Right renal pelvis (tissue), 4 donors: ENCODE measurements around the gene MAP3K9. TPM values are rescaled to one million over a fixed set of nuclear protein-coding genes. Genes with fewer than 3 reads are reported as not detected.
"Not testable (repeated sequence)": the region's sequence is repeated elsewhere in the genome, so short reads cannot be mapped to it uniquely, and the experiment has no call there.

Experiments used
- DNase-seq, 4 donors: peaks; one replicate each; pipeline ENCODE4 v3.0.0-alpha.2; 2013; ENCODE audit warnings: low read depth in 4 of 4, low spot score in 3 of 4, missing footprints in 1 of 4
- polyA plus RNA-seq, 4 donors: library from polyadenylated mRNA; unstranded; fragments of 120-200 nt; gene quantifications; one replicate each; pipeline ENCODE4 v1.2.1, GENCODE V29; 2013; ENCODE audit not compliant: insufficient read length in 4 of 4

The MAP3K9 gene
- 1 to 10 TPM; 3.7 to 4.0 (median 3.9) TPM for polyA plus RNA-seq

DNA sequence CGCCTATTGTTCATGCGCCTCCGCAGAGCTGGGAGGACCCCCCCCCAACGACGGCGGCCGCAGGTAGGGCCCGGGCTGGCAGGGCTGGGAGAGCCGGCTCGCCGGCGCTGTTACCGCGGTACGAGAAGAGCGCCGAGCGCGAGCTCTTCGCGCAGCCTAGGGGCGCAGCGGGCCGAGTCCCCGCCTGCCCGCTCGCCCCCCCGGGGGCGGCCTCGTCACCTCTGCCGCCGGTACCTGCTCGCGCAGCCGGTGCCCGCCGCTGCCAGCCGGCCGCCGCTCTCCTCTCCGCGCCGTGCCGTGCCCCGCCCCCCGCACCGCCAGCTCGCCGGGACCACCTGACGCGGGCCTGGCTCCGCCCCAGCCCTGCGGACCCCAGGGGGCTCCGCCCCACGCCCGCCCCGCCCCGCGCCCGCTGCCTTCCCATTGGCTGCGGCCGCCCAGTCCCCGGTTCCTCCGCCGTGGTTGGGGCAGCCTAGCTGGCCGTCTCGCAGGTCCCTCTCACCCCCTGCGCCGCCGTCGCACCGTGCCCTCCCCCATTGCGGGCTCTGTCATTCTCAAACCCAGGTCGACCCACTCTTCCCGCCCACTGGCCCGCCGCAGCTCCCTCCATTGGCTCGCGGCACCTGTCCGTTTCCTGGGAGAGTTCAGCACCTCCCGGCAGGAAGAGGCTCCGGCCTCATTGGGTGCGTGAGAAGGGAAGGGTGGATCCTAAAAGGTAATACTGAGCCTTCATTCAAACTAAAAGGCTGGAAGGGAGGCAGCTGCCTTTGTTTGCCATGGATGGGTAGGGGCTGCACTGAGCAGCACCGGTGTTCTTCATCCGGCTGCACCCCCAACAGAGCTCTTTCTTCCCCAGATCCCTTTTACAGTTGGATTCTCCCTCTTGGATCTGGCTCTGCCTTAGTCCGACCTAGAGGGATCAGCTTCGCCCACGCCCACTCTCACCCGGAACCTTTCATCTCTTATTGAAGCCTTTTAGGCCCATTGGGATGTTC is at the start of gene MAP3K9:
MAP3K9 (minus strand) TSS at position 289 of the 995 bp plus-strand sequence. CDS start 342 bp downstream, outside the sequence.
- peak; percentile 76 to 86 (median 78) for DNase-seq

DNA sequence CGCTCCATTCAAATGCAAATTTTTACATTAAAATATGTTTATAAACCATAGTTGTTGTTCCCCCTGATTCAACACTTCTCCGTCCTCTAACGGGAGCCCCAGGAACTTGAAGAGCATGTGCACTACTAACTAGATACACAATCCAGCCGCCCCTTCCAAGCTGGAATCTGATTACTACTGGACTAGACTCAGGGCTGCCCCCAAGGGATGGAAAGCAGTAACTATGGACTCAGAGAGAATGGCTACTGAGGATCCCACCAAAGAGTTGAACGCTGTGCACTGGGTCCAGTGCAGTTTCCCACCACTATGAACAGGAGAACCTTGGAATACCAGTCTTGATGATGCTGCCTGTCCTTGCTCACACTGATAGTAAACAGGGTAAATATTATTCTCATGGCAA is 49.3 kb upstream of the MAP3K9 start:
- DNase-seq = no peak

DNA sequence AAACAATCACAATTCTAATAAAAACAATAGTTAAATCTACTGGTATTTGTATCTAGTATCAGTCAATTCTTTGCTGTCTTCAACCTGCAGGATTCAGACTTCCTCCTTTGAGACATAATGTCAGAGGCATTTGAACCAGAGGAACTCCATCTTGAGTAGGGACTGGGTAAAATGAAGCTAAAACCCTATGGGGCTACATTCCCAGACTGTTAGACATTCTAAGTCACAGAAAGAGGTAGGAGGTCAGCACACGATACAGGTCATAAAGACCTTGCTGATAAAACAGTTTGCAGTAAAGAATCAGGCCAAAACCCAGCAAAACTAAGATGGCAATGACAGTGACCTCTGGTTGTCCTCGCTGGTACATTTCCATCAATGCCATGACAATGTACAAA is 48.2 kb upstream of the MAP3K9 start:
- DNase-seq = no peak

DNA sequence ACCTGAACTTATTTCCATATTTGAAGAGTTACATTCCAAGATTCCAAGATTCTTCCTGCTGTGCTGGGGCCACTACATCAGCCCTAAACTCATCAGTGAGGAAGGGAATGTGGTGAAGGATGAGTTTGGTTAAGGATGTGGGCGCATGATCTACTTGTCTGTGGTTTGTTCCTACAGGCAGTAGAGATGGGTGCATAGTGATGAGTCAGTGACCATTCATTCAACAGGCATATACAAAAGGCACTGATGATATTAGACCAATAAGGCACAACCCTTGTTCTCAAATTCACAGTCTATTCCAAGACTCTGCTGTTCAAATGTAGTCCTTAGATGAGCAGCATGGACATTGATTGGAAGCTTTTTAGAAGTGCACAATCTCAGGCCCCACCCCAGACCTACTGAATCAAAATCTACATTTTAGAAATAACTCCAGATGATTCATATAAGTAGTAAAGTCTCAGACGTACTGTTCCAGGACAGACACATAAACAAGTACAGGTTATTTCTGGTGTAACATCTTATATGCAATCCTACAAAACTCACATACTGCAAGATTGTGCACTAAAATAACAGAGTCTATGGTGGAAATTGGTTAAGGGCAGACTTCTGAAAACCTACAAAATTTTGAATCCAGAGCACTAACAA is 47.7 kb upstream of the MAP3K9 start:
- DNase-seq = no peak

DNA sequence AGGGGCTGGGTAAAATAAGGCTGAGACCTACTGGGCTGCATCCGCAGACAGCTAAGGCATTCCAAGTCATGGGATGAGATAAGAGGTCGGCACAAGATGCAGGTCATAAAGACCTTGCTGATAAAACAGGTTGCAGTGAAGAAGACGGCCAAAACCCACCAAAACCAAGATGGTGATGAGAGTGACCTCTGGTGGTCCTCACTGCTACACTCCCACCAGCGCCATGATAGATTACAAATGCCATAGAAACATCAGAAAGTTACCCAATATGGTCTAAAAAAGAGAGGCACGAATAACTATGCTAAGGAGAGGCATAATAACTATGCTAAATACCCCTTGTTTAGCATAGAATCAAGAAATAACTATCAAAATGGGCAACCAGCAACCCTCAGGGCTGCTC is 46.2 kb upstream of the MAP3K9 start:
- DNase-seq = no peak

DNA sequence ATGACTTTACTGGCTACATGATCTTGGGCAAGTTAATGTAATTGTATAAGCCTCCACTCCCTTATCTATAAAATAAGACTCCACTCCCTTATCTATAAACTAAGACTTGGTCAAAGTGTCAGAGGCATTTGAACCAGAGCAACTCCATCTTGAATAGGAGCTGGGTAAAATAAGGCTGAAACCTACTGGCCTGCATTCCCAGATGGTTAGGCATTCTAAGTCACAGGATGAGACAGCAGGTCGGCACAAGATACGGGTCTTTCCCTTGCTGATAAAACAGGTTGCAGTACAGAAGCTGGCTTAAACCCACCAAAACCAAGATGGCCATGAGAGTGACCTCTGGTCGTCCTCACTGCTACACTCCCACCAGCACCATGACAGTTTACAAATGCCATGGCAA is 44.3 kb upstream of the MAP3K9 start:
- not testable (repeated sequence) for DNase-seq

DNA sequence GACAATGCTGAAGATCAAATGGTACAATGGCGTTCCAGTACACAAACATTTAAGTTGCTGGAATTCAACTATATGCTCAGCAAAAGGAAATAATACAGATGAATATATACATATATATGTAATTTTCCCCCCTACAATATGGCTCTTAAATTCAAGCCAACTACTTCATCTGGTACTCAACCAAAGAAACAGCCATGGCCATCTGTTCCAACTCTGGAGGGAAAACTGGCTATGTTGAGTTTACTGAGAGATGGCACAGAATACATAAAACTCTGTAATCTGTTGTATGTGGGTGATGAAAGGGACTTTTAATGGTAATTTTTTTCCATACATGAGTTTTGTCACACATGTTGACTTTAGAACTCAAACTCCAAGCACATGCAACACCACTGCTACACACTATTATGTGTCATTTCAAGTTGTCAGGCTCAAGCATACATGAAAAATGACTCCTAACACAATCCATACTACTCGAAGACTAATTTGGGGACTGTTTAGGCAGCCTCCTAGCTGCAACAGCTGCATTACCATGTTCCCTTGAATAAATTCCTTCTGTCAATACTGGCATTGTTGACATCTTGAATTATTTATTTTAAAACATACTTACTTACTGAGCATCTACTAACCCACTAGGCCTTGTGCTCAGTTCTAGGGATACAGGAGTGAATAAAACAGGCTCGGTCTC is 38.2 kb upstream of the MAP3K9 start:
- no peak for DNase-seq

DNA sequence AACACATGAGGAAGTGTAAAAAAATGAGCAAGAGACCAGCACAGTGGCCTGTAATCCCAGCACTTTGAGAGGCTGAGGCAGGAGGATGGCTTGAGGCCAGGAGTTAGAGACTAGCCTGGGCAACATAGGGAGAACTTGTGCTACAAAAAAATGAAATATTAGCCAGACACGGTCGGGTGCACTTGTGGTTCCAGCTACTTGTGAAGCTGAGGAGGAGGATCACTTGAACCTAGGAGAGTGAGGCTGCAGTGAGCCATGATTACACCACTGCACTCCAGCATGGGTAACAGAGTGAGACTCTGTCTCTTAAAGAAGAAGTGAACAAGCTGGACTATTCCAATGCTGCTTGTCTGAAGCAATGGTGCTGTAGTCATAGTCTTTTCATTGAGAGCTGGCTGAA is 36.3 kb upstream of the MAP3K9 start:
- no peak for DNase-seq

DNA sequence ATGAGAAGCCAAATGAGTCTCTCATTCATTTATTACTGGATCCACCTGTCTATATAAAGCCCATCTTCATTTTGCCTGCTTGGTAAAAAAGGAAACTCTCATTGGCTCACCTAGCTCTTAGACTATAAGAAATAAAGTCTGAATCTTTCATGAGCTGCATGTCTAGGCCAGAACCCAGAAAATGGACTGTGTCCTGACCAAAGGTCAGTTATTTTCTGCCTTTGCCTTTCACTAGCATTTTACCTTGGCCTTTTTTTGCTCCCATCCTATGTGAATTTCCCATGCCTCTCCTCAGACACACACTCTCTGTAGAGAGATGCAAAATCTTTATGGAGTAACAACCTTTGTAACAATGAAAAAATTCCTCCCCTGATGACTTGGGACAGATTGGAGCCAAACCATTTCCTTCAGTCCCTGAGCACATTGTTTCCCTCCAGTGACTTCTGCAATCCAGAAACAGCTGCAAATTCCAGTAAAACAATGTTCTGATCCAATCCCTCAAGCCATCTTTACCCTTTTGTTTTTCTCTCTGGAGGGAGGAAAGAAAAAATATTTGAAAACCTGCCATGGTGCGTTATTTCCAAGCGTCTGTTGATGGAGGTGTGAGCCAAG is 33.6 kb upstream of the MAP3K9 start:
- DNase-seq = no peak

DNA sequence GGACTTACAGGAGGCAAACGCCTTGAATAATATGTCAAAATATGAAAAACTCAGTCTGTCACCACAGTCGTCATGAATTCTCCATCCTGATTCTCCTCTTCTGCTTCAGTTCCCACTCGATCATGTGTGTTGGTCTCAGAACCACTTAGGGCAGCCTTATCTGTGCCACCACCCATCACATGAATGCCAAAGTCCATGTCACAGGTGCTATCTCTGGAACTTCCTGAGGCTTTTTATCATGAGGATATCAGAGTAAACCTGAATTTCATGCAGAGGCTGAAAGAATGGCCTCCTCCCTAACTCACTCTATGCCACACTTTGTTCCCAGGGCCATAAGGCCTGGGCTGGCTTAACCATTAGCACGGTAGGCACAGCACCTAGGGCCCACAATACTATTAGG is 28.8 kb upstream of the MAP3K9 start:
- DNase-seq = no peak

DNA sequence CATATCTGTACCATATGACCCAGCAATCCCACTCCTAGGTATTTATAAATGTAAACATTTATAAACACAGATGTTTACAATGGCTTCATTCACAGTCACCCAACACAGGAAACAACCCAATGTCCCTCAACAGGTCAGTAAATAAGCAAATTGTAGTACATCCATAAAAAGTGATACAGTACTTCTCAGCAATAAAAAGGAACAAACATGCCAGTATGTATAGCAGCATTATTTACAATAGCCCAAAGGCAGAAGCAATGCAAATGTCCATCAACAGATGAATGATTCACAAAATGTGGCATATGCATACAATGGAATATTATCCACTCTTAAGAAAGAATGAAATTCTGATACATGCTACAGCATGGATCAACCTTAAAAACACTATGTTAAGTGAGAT is 27.6 kb upstream of the MAP3K9 start:
- DNase-seq = no peak

DNA sequence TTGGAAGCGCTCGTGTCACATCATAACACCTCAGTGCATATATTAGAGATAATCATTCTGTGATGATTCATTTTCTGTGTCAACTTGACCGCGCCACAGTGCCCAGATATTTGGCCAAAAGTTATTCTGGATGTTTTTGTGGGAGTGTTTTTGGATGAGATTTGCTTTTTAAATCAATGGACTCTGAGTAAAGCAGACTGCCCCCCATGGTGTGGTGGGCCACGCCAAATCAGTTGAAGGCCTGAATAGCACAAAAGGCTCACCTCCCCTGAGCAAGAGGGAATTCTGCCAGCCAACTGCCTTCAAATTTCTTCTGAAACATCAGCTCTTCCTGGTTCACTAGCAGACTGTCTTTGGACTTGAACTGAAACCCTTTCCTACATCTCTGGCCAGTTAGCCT is 24.6 kb upstream of the MAP3K9 start:
- no peak for DNase-seq

DNA sequence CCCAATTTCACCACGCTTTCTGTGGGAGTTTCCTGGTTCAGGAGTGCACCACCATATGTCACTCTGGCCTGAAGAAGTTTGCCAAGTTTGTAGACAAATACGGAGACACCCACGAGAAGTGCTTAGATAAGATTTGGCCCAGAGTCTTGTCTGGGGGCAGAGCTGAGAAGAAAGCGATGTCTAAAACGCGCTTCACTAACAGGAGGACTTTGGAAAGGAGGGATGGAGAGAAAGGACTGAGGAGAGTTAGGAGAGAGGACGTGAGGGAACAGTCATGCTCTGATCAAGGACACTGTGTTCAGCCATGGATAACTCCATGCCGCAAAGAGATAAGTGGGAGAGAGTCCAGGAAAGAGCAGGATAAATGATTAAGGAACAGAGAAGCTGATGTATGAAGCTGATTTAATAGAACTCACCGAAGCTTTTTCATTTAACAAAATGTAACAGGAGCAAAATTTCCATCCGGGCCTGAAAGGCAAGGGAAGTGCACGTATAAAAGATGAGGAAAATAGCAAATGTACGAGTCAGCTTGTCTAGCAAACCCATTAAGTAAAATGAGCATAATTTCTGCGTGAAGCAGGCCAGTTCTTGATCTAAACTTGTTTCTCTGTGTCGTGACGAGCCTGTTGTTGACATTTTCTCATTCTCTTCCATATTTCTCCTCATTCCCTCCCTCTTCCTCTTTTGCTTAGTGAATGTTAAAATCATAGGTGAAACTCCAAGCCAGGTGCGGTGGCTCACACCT is 23.4 kb upstream of the MAP3K9 start:
- DNase-seq = no peak

DNA sequence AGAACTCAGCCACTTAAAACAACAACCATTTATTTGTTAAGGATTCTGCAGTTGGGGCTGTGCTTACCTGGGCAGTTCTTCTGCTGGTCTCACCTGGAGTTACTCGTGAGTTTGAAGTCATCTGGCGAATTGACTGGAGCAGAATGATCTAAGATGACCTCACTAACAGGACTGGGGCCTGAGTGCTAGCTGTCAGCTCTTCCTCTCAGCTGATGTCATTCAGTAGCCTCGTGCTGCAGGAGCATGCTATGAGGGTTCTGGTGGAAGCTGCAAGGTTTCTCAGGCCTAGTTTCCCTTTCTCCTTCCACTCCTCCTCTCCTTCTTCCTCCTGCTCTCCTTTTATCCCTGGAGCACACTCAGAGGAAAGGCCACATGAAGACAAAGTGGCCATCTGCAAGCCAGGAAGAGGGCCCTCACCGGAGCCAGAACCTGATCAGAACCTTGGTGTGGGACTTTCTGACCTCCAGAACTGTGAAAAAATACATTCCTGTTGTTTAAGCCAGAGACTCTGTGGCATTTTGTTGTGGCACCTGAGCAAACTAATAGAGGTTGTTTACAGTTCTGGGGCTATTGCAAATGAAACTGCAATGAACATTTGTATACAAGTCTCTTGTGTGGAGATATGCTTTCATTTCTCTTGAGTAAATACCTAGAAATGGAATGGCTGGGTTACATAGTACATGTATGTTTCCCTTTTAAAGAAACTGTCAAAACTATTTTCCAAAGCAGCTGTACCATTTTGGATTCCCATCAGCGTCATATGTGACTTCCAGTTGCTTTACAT is 21.9 kb upstream of the MAP3K9 start:
- DNase-seq = no peak

DNA sequence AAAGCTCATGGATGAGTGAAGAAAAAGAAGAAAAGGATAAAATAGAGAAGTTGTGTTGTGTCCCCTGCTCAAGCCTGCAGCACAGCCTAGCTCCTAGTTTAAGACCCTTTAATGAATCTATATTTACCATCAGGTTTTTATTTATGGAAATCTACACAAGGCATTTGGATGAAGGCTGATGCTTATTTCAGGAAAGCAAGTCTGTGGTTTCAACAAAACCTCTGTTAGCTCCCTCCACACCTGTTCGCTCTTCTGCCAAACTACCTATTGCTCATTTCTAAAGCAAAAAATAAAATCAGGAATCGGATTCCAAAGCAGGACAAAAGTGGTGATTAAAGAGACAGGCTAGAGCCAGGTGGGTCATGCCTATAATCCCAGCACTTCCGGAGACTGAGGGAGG is 18.9 kb upstream of the MAP3K9 start:
- DNase-seq = no peak

DNA sequence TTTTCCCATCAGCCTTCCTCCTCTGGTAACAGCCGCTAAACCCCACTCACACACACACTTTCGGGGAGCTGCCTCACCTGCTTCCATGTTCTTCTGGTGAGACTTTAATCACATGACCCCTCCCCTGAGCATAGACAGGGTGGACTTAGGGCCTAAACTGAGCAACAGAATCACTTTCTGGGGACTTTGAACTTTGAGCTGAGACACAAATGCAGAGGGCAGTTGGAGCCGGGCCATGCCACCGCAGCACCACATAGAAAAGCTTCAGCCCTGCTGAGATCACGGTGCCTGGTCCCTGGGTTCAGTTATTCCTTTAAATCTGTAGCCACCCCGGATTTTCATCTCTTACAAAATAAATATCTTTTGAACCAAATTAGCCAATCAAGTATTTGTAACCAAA is 18.4 kb upstream of the MAP3K9 start:
- DNase-seq = no peak

DNA sequence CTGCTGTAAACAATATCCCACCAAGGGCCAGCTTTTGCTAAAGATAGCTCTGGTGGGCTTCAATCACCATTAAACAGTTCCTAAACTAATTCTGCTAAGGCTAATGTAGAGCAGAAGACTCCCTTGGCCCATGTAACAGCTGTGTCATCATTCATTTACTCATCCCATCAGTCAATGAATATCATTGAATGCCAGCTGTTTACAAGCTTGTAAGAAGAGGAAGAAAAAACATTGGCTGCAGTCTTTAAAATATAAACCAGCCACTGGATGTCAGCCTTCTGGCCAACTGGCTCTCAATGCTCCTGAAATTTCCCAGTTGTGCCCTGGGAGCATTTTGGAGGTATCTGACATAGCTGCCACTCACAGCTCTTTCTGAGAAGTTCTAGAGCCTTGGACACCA is 18.0 kb upstream of the MAP3K9 start:
- DNase-seq = no peak

DNA sequence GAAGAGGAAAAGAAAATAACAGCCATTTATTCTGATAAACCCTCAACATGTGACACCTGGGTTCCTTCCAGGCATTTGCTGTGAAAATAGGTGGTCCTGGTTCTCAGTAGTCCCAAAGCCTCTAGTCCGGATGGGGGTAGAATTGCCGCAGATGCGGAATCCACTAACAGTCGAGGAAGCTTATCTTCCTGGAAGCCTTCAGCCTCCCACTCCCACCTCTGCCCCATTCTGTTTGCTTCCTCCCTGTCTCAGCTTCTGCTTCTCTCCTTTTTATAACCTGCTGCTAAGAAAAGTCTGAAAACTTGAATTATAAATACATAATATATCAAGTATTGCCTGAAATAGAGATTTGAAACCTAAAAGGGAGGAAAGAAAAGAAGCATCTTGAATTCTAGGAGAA is 14.0 kb upstream of the MAP3K9 start:
- DNase-seq = no peak

DNA sequence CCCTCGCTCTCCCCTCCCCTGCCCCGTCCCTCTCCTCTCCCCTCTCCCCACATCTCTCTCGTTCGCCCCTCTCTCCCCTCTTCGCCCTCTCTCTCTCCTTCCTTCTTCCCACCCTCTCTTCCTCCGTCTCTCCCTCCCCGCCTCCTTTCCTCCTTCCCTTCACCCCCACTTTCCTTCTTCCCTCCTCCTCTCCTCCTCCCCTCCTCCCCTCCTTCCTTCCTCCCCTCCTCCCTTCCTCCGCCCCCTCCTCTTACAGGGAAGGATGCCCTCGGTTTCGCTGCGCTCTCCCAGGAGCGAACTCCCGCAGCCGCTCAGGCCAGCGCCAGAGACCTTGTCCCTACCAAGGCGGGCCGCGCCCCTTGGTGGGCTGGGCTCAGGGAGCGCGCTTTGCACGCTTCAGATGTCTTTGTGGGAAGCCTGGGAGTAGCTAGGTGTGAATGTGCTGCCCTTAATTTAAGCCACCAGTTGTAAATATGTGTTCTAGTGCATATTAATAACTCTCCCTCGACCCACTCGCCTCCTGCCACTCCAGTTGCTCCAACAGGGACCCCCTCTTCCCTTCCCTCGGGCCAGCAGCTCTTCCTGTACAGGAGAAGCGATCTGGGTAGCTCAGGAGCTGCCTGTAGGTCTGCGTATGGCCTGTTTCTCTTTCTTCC is 13.3 kb upstream of the MAP3K9 start:
- peak in 1 of 4 donors; percentile 26 for DNase-seq
